HepG2 (cell line): ENCODE data around the gene DST. TPM values are rescaled to one million over a fixed set of nuclear protein-coding genes. Genes with fewer than 3 reads are reported as not detected.

Source experiments
- ATAC-seq: fragments of 200-7000 bp; cut with Tn5 transposase; 3 replicates; pipeline ENCODE4 v1.9.1; 2020; ENCODE audit warnings: mild to moderate bottlenecking, moderate library complexity
- BruUV-seq: library from RNA; stranded (reverse); fragments of 400-500 nt; replicated peaks from 2 replicates; lab custom pipeline; 2021; lab: Mats Ljungman, UMichigan
- CTCF ChIA-PET: fragments of 300-600 bp; formaldehyde crosslinking; extraction: SDS; loops from one replicate; lab custom pipeline; 2021; ENCODE audit warnings: low total read pairs, inconsistent platforms, low intra/inter-chr PET ratio; lab: Yijun Ruan, JAX
- POLR2A ChIA-PET: fragments of 350-600 bp; sonication (Branson Sonifier 250); formaldehyde crosslinking; loops from one replicate; lab custom pipeline; 2020; ENCODE audit warnings: antibody characterized with exemption, inconsistent platforms; lab: Yijun Ruan, JAX
- DNase-seq: peaks from one replicate; pipeline ENCODE4 v3.0.0-alpha.2; 2015; ENCODE audit warnings: low spot score
- FAIRE-seq: peaks from 3 replicates; lab custom pipeline; 2011; peaks lifted over from hg19 to GRCh38; lab: Jason Lieb, UNC
- H2AFZ ChIP-seq: one replicate; pipeline ENCODE4 v1.6.1; 2011; ENCODE audit warnings: low read length, inconsistent platforms
- H3K27ac ChIP-seq: fragments of 300-600 bp; 3 replicates; pipeline ENCODE4 v1.8.0; 2011; ENCODE audit warnings: mixed run types, mild to moderate bottlenecking, mixed read lengths, low read length, inconsistent platforms; ENCODE audit not compliant: insufficient read depth; ENCODE audit errors: extremely low read length
- H3K27me3 ChIP-seq, 2 experiments: fragments of 200-600 bp in 1 of 2; 2 replicates in 1 of 2; 3 replicates in 1 of 2; pipeline versions ENCODE4 v1.6.0 to v1.8.0; 2011; ENCODE audit warnings: low read length in 2 of 2, mild to moderate bottlenecking in 2 of 2, moderate library complexity in 2 of 2, inconsistent platforms in 1 of 2; ENCODE audit not compliant: insufficient read depth in 2 of 2, control insufficient read depth in 1 of 2
- H3K36me3 ChIP-seq, 2 experiments: fragments of 200-600 bp in 1 of 2; replicated peaks in 1 of 2; 2 replicates in 1 of 2; 3 replicates in 1 of 2; pipeline versions ENCODE4 v1.5.1 to v1.8.0; 2011; ENCODE audit warnings: low read length in 2 of 2, inconsistent platforms in 1 of 2; ENCODE audit not compliant: insufficient read depth in 2 of 2, control insufficient read depth in 1 of 2
- H3K4me1 ChIP-seq: 2 replicates; pipeline ENCODE4 v1.5.1; 2012; ENCODE audit warnings: low read length, inconsistent platforms; ENCODE audit not compliant: insufficient read depth
- H3K4me2 ChIP-seq: 2 replicates; pipeline ENCODE4 v1.6.0; 2011; ENCODE audit warnings: low read depth, low read length, inconsistent platforms
- H3K4me3 ChIP-seq, 3 experiments: fragments of 200-600 bp in 1 of 3; sonication (generic), shearing (Covaris generic) in 1 of 3; replicated peaks in 1 of 3; 2 replicates each; pipeline ENCODE4 v1.5.1; 2011 to 2016; ENCODE audit warnings: low read length in 3 of 3, inconsistent platforms in 2 of 3, low read depth in 2 of 3, mild to moderate bottlenecking in 2 of 3, control low read depth in 1 of 3, mixed read lengths in 1 of 3; ENCODE audit not compliant: insufficient read depth in 1 of 3
- H3K79me2 ChIP-seq: one replicate; pipeline ENCODE4 v1.6.1; 2011; ENCODE audit warnings: low read length, inconsistent platforms; ENCODE audit not compliant: insufficient read depth
- H3K9ac ChIP-seq: 2 replicates; pipeline ENCODE4 v1.6.0; 2011; ENCODE audit warnings: mild to moderate bottlenecking, low read depth, low read length, inconsistent platforms; ENCODE audit not compliant: insufficient read depth
- H3K9me3 ChIP-seq: 2 replicates; pipeline ENCODE4 v1.5.1; 2012; ENCODE audit warnings: mild to moderate bottlenecking, low read length
- H4K20me1 ChIP-seq: 2 replicates; pipeline ENCODE4 v1.6.0; 2011; ENCODE audit warnings: inconsistent platforms, mild to moderate bottlenecking, low read length, moderate library complexity; ENCODE audit not compliant: insufficient read depth
- CBX5 ChIP-seq: sonication (generic); formaldehyde crosslinking; IDR thresholded peaks from 2 replicates; pipeline ENCODE4 v1.4.0; 2020; ENCODE audit warnings: missing genetic modification reagents, borderline replicate concordance
- EEA1 ChIP-seq: sonication (generic); formaldehyde crosslinking; IDR thresholded peaks from 2 replicates; pipeline ENCODE4 v1.5.1; 2020; ENCODE audit warnings: mild to moderate bottlenecking, missing genetic modification reagents, borderline replicate concordance
- NFRKB ChIP-seq: fragments of 450-650 bp; IDR thresholded peaks from 2 replicates; pipeline ENCODE4 v1.6.1; 2017
- TOPORS ChIP-seq: sonication (generic); formaldehyde crosslinking; IDR thresholded peaks from 2 replicates; pipeline ENCODE4 v1.8.0; 2023; ENCODE audit warnings: mild to moderate bottlenecking, missing genetic modification reagents
- YY1 ChIP-seq: IDR thresholded peaks from 2 replicates; pipeline ENCODE4 v1.6.1; 2011; ENCODE audit warnings: low read length, low read depth, moderate library complexity, mild to moderate bottlenecking; ENCODE audit not compliant: insufficient read depth, insufficient replicate concordance
- ZFAT ChIP-seq: sonication (generic); formaldehyde crosslinking; conservative IDR thresholded peaks from 2 replicates; pipeline ENCODE4 v1.8.1; 2023; ENCODE audit warnings: missing genetic modification reagents, inconsistent platforms
- ZNF101 ChIP-seq: sonication (generic); formaldehyde crosslinking; IDR thresholded peaks from 2 replicates; pipeline ENCODE4 v1.4.0; 2020; ENCODE audit warnings: mild to moderate bottlenecking, low read depth, missing genetic modification reagents, borderline replicate concordance
- WGBS: methylation state at CpG from one replicate; pipeline ENCODE4 v1.1.6; 2017; ENCODE audit warnings: low lambda C conversion rate; 5-methylcytosine and 5-hydroxymethylcytosine counted together
- in situ Hi-C: cut with HindIII; loops from 2 replicates; pipeline ENCODE4 v1.10.0; 2017; ENCODE audit warnings: low pct_unique_long_range_greater_than_20kb; ENCODE audit not compliant: extremely low pct_ligation_motif_present
- intact Hi-C: fragments of 100-400 bp; cut with micrococcal nuclease; formaldehyde crosslinking; loops from one replicate; pipeline ENCODE4 v1.10.0; 2022; ENCODE audit not compliant: unreplicated experiment
- polyA plus RNA-seq, 8 experiments: library from polyadenylated mRNA; depleted of rRNA in 3 of 8; stranded (reverse) in 7 of 8; unstranded in 1 of 8; fragments of >200 nt; fragmentation: Illumina TruSeq in 4 of 8; extraction: Trizol in 4 of 8; gene quantifications; 2 replicates each; pipeline versions ENCODE4 v1.2.1 to v1.2.3, GENCODE V29; 2011 to 2016; ENCODE audit warnings: low read depth in 4 of 8, missing spikeins in 1 of 8, mixed read lengths in 1 of 8; ENCODE audit not compliant: insufficient read depth in 1 of 8
- total RNA-seq, 5 experiments: library from RNA; depleted of rRNA; stranded (reverse); fragments of >200 nt; fragmentation: Illumina TruSeq; extraction: Trizol; gene quantifications; 2 replicates each; pipeline ENCODE4 v1.2.3, GENCODE V29; 2016; ENCODE audit warnings: low read depth in 1 of 5

DST gene
- total and polyA plus RNA-seq, 2 of the 13 experiments (the other 11 are each of a cell fraction or from before 2014, with no cell fraction given) = 64.4 to 89.0 TPM

DNA sequence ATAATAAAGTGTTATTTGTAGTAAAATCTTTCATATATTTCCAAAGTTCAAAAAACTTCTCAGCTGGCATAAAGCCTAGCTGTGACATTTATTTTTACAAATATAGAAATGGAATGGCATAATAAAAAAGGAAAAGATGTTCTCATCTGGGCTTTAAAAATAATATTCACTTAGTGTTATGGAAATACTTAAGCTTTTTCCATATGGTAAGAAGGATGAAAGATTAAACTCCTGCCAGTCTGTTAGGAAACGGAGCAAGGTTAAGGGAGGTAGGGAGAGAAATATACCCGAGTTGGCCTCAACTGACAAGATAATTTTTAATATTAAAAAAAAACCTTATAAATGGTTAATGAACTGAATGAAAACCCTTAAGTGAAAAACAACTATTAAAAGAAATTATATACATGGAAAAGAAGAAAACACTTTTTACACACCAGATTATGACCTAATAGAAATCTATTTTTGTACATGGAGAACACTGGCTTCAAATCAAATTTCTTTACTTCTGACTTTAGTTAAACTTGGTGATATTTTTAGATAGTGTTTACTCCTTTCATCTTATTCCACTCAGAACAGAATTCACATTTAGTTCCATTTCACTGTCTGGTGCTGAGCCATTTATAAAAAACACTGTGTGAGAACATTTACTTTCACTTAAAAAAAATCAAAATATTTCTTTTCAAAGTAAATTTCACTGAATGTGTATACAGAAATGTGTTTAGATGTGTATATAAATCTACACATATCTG lies 137.0 kb downstream of the DST start:
- ATAC-seq = no peak
- Histone ChIP-seq H3K4me1 (peaks cover 22% of the 10 kb centered on the region), H3K9me3 (no peaks in the 10 kb centered on the region), H3K36me3 (peaks cover 8 to 43% of the 10 kb centered on the region in 2 experiments), H3K9ac (no peak overlapping the region), H2AFZ (no peak overlapping the region), H3K27ac (no peak overlapping the region), H4K20me1 (no peaks in the 10 kb centered on the region), H3K27me3 (no peaks in the 10 kb centered on the region), H3K79me2 (no peaks in the 10 kb centered on the region), H3K4me2 (no peak overlapping the region), H3K4me3 (no peak overlapping the region)
- CTCF ChIA-PET = no interaction called here
- TF ChIP-seq ZFAT (CRISPR knock-in tag) = no peak
- no peak for TF ChIP-seq CBX5 (CRISPR knock-in tag)
- TF ChIP-seq YY1 = no peak
- no peak for FAIRE-seq
- WGBS = 64% methylated on average over 2 of the region's 2 CpGs
- intact Hi-C loops = no loop called here
- in situ Hi-C loops = no loop called here
- POLR2A ChIA-PET = no interaction called here
- no peak for DNase-seq
- BruUV-seq = TSS peak; percentile 15

DNA sequence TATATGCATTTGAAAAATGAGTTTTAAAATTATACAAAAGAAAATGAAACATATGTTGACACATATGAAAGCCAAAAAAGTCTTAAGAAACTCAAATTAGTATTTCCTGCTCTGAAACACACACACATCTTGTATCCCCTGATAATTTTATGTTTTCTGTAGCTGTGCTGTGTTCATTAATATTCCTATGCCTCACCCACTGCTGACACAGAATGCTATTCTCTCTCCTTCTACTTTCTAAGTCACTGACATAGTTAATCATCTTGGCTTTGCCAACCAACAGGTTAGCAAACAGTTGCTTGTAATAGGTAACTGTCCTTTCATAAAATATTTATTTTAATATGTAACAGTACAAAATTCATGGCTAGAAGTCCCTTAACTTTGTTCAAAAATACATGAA lies 140.7 kb downstream of the DST start:
- no peak for DNase-seq
- Histone ChIP-seq H3K4me2 (no peak overlapping the region), H3K9ac (no peak overlapping the region), H3K79me2 (no peaks in the 10 kb centered on the region), H4K20me1 (no peaks in the 10 kb centered on the region), H3K36me3 (peaks cover 8 to 45% of the 10 kb centered on the region in 2 experiments), H2AFZ (no peak overlapping the region), H3K4me1 (no peaks in the 10 kb centered on the region), H3K4me3 (no peak overlapping the region), H3K27ac (no peak overlapping the region), H3K9me3 (no peaks in the 10 kb centered on the region)
- FAIRE-seq = no peak
- CTCF ChIA-PET = no interaction called here
- ATAC-seq = no peak
- intact Hi-C loops = loop anchor here (1.0 kb wide), 1 partner anchor 88 kb away; no protein-coding TSS in a partner anchor
- in situ Hi-C loops = no loop called here
- BruUV-seq = no TSS peak
- TF ChIP-seq EEA1 (CRISPR knock-in tag) (no peak), TOPORS (CRISPR knock-in tag) (no peak), NFRKB (no peak), ZNF101 (CRISPR knock-in tag) (no peak)
- TF ChIP-seq, all 625 proteins: peak for 0
- no peaks in the 10 kb centered on the region for H3K27me3 ChIP-seq
- POLR2A ChIA-PET = no interaction called here
